Neural crest cell (in vitro differentiated cells): ENCODE data around the gene NR1D1. TPM values are rescaled to one million over a fixed set of nuclear protein-coding genes. Genes with fewer than 3 reads are reported as not detected.

Experiments
- DNase-seq: peaks from one replicate; pipeline ENCODE4 v3.0.0; 2021; ENCODE audit warnings: low read depth, mixed read lengths, low spot score
- H3K27ac Mint-ChIP-seq: one replicate; pipeline ENCODE4 v1.8.0; 2021; ENCODE audit warnings: mild to moderate bottlenecking, mixed read lengths; ENCODE audit not compliant: unreplicated experiment
- H3K27me3 Mint-ChIP-seq: 2 replicates; pipeline ENCODE4 v1.8.0; 2021; ENCODE audit warnings: low read depth, mild to moderate bottlenecking, mixed read lengths
- H3K36me3 Mint-ChIP-seq: 2 replicates; pipeline ENCODE4 v1.8.0; 2021; ENCODE audit warnings: low read depth, mild to moderate bottlenecking, mixed read lengths
- H3K4me1 Mint-ChIP-seq: 2 replicates; pipeline ENCODE4 v1.8.0; 2021; ENCODE audit warnings: mixed read lengths
- H3K4me3 Mint-ChIP-seq: one replicate; pipeline ENCODE4 v1.8.0; 2021; ENCODE audit warnings: mild to moderate bottlenecking, mixed read lengths
- H3K9me3 Mint-ChIP-seq: 2 replicates; pipeline ENCODE4 v1.8.0; 2021; ENCODE audit warnings: mixed read lengths
- total RNA-seq: library from RNA; stranded (reverse); gene quantifications from 2 replicates; pipeline ENCODE4 v1.2.1, GENCODE V29; 2021
- TF ChIP-seq, protein P1 (sequence below): fragments of 200-600 bp; sonication (generic); conservative IDR thresholded peaks from 2 replicates; pipeline ENCODE4 v1.5.0; 2021; ENCODE audit warnings: antibody characterized with exemption, mild to moderate bottlenecking

NR1D1 gene
- total RNA-seq, 1 donor from 2014 or later, result 2.8 TPM

GRCh38 chr17:40062329-40063186, 37.8 kb downstream of the NR1D1 start, which contains the start of gene THRA:
THRA (plus strand) TSS chr17:40062965; CDS start chr17:40074489, 11,524 bp downstream.
- Mint-ChIP-seq H3K4me3 (peak within 1 kb of the TSS; percentile 90), H3K4me1 (peaks cover 46% of the 10 kb centered on the region), H3K36me3 (no peaks in the 10 kb centered on the region), H3K27ac (peak within 1 kb of the TSS; percentile 96), H3K27me3 (peaks cover 27% of the 10 kb centered on the region), H3K9me3 (no peaks in the 10 kb centered on the region)
- TF ChIP-seq, protein P1, sequence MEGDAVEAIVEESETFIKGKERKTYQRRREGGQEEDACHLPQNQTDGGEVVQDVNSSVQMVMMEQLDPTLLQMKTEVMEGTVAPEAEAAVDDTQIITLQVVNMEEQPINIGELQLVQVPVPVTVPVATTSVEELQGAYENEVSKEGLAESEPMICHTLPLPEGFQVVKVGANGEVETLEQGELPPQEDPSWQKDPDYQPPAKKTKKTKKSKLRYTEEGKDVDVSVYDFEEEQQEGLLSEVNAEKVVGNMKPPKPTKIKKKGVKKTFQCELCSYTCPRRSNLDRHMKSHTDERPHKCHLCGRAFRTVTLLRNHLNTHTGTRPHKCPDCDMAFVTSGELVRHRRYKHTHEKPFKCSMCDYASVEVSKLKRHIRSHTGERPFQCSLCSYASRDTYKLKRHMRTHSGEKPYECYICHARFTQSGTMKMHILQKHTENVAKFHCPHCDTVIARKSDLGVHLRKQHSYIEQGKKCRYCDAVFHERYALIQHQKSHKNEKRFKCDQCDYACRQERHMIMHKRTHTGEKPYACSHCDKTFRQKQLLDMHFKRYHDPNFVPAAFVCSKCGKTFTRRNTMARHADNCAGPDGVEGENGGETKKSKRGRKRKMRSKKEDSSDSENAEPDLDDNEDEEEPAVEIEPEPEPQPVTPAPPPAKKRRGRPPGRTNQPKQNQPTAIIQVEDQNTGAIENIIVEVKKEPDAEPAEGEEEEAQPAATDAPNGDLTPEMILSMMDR, result no peak
- peak; percentile 52 for DNase-seq

GRCh38 chr17:40061609-40062038, 38.8 kb downstream of the NR1D1 start:
- TF ChIP-seq, protein P1, result no peak

GRCh38 chr17:40060887-40061608, 39.3 kb downstream of the NR1D1 start:
- H3K4me3 Mint-ChIP-seq, result peak overlapping the region; percentile 85
- H3K4me1 Mint-ChIP-seq, result peaks cover 33% of the 10 kb centered on the region
- peaks cover 39% of the 10 kb centered on the region for H3K27me3 Mint-ChIP-seq
- no peak for DNase-seq
- no peaks in the 10 kb centered on the region for H3K36me3 Mint-ChIP-seq
- no peaks in the 10 kb centered on the region for H3K9me3 Mint-ChIP-seq
- TF ChIP-seq, protein P1, result no peak
- no peak overlapping the region for H3K27ac Mint-ChIP-seq

More at GRCh38 chr17:40061609-40062038, 38.8 kb downstream of the NR1D1 start:
- H3K27ac Mint-ChIP-seq, result no peak overlapping the region
- DNase-seq, result no peak
- H3K4me3 Mint-ChIP-seq, result peak overlapping the region; percentile 85
- H3K36me3 Mint-ChIP-seq, result no peaks in the 10 kb centered on the region
- H3K27me3 Mint-ChIP-seq, result peaks cover 34% of the 10 kb centered on the region
- H3K4me1 Mint-ChIP-seq, result peaks cover 37% of the 10 kb centered on the region
- no peaks in the 10 kb centered on the region for H3K9me3 Mint-ChIP-seq

DNA sequence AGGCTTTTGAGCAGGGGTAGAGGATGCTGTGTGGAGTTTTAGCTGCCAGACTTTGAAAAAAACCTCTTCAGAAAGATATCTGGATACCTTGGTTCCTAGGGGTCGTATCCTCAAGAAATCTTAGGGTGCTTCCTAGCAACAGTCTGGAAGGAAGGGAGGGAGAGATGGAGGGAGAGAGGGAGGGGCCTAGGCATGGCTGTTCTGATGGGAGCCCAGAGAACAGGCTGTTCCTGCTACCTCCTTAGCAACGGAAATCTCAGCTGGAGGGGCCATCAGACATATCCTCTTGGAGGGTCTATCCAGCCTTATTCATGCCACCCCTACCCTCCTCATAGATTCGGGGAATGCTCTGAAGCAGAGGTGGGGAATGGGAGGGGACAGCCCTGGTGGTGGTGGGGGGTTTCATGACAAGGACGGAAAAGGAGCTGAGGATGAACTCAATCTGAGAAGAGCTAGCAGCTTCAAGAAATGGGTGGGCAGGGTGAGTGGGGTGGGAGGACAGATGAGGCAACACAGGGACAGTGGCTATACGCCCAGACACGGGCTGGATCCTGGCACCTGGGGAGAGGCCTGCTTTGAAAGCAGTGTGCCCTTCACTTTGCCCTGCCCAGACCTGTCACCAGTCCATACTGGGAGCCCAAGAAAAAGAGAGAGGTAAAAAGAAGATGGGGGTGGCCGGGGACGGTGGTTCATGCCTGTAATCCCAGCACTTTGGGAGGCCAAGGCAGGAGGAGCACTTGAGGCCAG, 40.5 kb downstream of the NR1D1 start:
- Mint-ChIP-seq H3K36me3 (no peaks in the 10 kb centered on the region), H3K4me3 (peak overlapping the region; percentile 73), H3K27me3 (peaks cover 39% of the 10 kb centered on the region), H3K4me1 (peaks cover 24% of the 10 kb centered on the region), H3K9me3 (no peaks in the 10 kb centered on the region), H3K27ac (no peak overlapping the region)
- DNase-seq, result no peak
- TF ChIP-seq, protein P1, result no peak

DNA sequence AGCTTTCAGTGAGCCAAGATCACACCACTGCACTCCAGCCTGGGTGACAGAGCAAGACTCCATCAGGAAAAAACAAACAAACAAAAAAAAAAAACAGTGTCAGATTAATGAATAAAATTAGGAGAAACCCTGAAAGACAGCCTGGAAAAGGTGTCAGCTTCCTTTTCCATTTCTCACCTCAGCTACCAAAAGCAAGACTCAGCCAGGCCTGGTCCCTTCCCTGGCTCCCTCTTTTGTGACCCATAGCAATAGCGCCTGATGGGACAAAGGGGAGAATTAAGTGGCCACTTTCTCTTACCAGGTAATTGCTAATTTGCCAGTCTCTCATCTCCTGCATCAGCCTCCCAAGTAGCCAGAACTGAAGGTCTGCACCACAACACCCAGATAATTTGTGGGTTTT, 41.5 kb downstream of the NR1D1 start:
- H3K27ac Mint-ChIP-seq, result no peak overlapping the region
- peaks cover 21% of the 10 kb centered on the region for H3K4me1 Mint-ChIP-seq
- TF ChIP-seq, protein P1, result no peak
- H3K4me3 Mint-ChIP-seq, result peak overlapping the region; percentile 76
- no peaks in the 10 kb centered on the region for H3K36me3 Mint-ChIP-seq
- H3K9me3 Mint-ChIP-seq, result no peaks in the 10 kb centered on the region
- DNase-seq, result no peak
- H3K27me3 Mint-ChIP-seq, result peaks cover 39% of the 10 kb centered on the region
